HEK293T (cell line): Measurements from ENCODE around the gene CLK4.

ENCODE experiments used
- CTCF ChIA-PET: fragments of 350-600 bp; formaldehyde crosslinking; extraction: SDS; loops from one replicate; lab custom pipeline; 2021; ENCODE audit warnings: antibody characterized with exemption, inconsistent platforms; lab: Yijun Ruan, JAX
- POLR2A ChIA-PET: fragments of 350-600 bp; formaldehyde crosslinking; extraction: SDS; loops from one replicate; lab custom pipeline; 2020; ENCODE audit warnings: antibody characterized with exemption, inconsistent platforms; lab: Yijun Ruan, JAX
- DNase-seq: peaks from one replicate; pipeline ENCODE4 v3.0.0; 2012; ENCODE audit warnings: mixed read lengths; ENCODE audit errors: extremely low spot score
- ARNT ChIP-seq: fragments of 450-650 bp; IDR thresholded peaks from 2 replicates; pipeline ENCODE4 v1.6.1; 2017; ENCODE audit warnings: mild to moderate bottlenecking
- BHLHE40 ChIP-seq: fragments of 450-650 bp; IDR thresholded peaks from 2 replicates; pipeline ENCODE4 v1.6.1; 2016; ENCODE audit warnings: mild to moderate bottlenecking, moderate library complexity, borderline replicate concordance
- CTBP1 ChIP-seq: fragments of 450-650 bp; IDR thresholded peaks from 2 replicates; pipeline ENCODE4 v1.6.1; 2016; ENCODE audit warnings: borderline replicate concordance
- ELF4 ChIP-seq: fragments of 450-650 bp; IDR thresholded peaks from 2 replicates; pipeline ENCODE4 v1.6.1; 2017; ENCODE audit warnings: antibody characterized with exemption
- FOXA1 ChIP-seq: fragments of 450-650 bp; IDR thresholded peaks from 2 replicates; pipeline ENCODE4 v1.6.1; 2016; ENCODE audit warnings: mild to moderate bottlenecking
- FOXK2 ChIP-seq: fragments of 450-650 bp; IDR thresholded peaks from 2 replicates; pipeline ENCODE4 v1.6.1; 2016; ENCODE audit warnings: mild to moderate bottlenecking
- FOXM1 ChIP-seq: fragments of 450-650 bp; IDR thresholded peaks from 2 replicates; pipeline ENCODE4 v1.6.1; 2017; ENCODE audit warnings: mild to moderate bottlenecking, borderline replicate concordance
- HDGF ChIP-seq: fragments of 450-650 bp; IDR thresholded peaks from 2 replicates; pipeline ENCODE4 v1.6.1; 2017; ENCODE audit warnings: antibody characterized with exemption, borderline replicate concordance
- L3MBTL2 ChIP-seq: fragments of 450-650 bp; conservative IDR thresholded peaks from 2 replicates; pipeline ENCODE4 v1.6.1; 2016; ENCODE audit warnings: mild to moderate bottlenecking
- LEF1 ChIP-seq: fragments of 450-650 bp; IDR thresholded peaks from 2 replicates; pipeline ENCODE4 v1.6.1; 2017; ENCODE audit warnings: mild to moderate bottlenecking, borderline replicate concordance
- NFRKB ChIP-seq: fragments of 450-650 bp; IDR thresholded peaks from 2 replicates; pipeline ENCODE4 v1.6.1; 2016; ENCODE audit warnings: mild to moderate bottlenecking, moderate library complexity
- SP1 ChIP-seq: fragments of 450-650 bp; IDR thresholded peaks from 2 replicates; pipeline ENCODE4 v1.6.1; 2017
- SUZ12 ChIP-seq: fragments of 450-650 bp; IDR thresholded peaks from 2 replicates; pipeline ENCODE4 v1.6.1; 2016; ENCODE audit warnings: mild to moderate bottlenecking
- TARDBP ChIP-seq: fragments of 450-650 bp; IDR thresholded peaks from 2 replicates; pipeline ENCODE4 v1.6.1; 2016
- ZNF384 ChIP-seq: fragments of 450-650 bp; IDR thresholded peaks from 2 replicates; pipeline ENCODE4 v1.6.1; 2016
- TF ChIP-seq, protein P1 (sequence below): fragments of 450-650 bp; IDR thresholded peaks from 2 replicates; pipeline ENCODE4 v1.6.1; 2016

Gene CLK4

DNA sequence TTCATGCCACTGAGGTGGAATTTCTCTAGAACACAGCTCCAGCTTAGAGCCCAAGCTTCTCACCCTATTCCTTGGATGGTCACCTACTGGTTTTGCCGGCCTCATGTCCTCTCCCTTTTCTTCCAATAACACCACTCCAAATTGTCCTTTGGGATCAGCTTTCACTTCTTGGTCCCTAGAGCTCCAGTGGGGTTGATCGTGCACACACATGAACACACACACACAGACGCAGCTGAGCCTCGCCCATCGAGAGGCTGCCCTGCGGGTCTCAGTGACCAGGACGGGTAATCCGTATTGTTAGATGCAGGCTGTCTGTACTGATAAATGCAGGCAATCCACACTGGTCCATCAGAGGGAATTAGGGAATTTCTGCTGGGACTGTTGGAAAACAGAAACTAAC is 43.6 kb downstream of the CLK4 start:
- ChIA-PET CTCF (no interaction called here), POLR2A (no interaction called here)
- no peak for DNase-seq
- TF ChIP-seq BHLHE40 (no peak), FOXK2 (no peak), CTBP1 (no peak), LEF1 (no peak), FOXA1 (no peak), ARNT (no peak)

DNA sequence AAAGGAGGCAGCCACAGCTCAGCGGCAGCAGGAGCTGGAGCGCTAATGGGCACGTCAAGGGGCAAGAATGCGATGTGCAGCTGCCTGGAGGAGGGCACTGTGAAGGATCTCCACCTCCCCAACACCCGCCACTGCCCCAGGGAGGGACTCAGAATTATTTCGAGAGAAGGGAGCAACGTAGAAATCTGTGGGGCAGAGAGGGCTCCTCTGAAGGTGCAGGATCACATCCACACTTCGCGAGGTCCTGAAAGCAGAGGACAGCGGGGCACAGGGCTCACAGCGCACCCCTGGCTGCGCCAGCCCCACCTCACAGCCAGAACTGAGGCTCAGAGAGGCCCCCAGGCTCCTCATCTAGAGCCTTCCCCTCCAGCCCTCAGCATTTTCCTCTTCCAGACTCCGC is 44.6 kb downstream of the CLK4 start:
- ChIA-PET CTCF (no interaction called here), POLR2A (no interaction called here)
- no peak for TF ChIP-seq ZNF384
- no peak for TF ChIP-seq ARNT
- TF ChIP-seq L3MBTL2: no peak
- TF ChIP-seq SUZ12: no peak
- no peak for TF ChIP-seq LEF1
- TF ChIP-seq, protein P1, sequence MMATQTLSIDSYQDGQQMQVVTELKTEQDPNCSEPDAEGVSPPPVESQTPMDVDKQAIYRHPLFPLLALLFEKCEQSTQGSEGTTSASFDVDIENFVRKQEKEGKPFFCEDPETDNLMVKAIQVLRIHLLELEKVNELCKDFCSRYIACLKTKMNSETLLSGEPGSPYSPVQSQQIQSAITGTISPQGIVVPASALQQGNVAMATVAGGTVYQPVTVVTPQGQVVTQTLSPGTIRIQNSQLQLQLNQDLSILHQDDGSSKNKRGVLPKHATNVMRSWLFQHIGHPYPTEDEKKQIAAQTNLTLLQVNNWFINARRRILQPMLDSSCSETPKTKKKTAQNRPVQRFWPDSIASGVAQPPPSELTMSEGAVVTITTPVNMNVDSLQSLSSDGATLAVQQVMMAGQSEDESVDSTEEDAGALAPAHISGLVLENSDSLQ: no peak
- TF ChIP-seq NFRKB: no peak
- no peak for TF ChIP-seq TARDBP
- no peak for TF ChIP-seq ELF4
- no peak for TF ChIP-seq BHLHE40
- TF ChIP-seq HDGF: no peak
- TF ChIP-seq FOXK2: no peak
- no peak for TF ChIP-seq CTBP1
- no peak for TF ChIP-seq FOXM1
- TF ChIP-seq FOXA1: no peak
- no peak for TF ChIP-seq SP1
- no peak for DNase-seq

DNA sequence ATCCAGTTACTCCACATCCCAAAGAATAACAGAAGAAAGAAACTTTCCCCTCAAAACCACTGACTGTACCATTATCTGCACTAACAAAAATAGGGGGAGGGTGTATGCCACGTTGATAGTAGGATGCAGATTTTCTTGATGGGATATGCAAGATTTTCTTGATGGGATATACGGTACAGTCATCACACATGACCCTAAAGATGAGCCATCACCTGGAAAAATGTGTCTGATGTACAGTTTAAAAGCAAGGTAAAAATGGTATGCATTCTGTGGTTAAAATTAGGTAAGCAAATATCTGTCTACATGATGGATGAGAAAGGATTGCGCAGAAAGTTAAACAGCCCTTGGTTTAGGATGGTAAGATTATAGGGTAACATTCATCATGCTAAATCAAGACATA is 45.2 kb downstream of the CLK4 start:
- CTCF ChIA-PET: interaction anchor here (0.7 kb wide), 1 partner anchor 20 kb away, joined by 5 read pairs; no protein-coding TSS in a partner anchor
- DNase-seq: no peak
- POLR2A ChIA-PET: no interaction called here
- TF ChIP-seq, protein P1: no peak
- TF ChIP-seq ARNT: no peak
- no peak for TF ChIP-seq ELF4
- TF ChIP-seq FOXK2: no peak
- TF ChIP-seq ZNF384: no peak
- TF ChIP-seq CTBP1: no peak
- TF ChIP-seq LEF1: no peak
- no peak for TF ChIP-seq L3MBTL2
- no peak for TF ChIP-seq SP1
- no peak for TF ChIP-seq TARDBP
- no peak for TF ChIP-seq HDGF
- no peak for TF ChIP-seq FOXM1
- TF ChIP-seq NFRKB: no peak
- no peak for TF ChIP-seq BHLHE40

DNA sequence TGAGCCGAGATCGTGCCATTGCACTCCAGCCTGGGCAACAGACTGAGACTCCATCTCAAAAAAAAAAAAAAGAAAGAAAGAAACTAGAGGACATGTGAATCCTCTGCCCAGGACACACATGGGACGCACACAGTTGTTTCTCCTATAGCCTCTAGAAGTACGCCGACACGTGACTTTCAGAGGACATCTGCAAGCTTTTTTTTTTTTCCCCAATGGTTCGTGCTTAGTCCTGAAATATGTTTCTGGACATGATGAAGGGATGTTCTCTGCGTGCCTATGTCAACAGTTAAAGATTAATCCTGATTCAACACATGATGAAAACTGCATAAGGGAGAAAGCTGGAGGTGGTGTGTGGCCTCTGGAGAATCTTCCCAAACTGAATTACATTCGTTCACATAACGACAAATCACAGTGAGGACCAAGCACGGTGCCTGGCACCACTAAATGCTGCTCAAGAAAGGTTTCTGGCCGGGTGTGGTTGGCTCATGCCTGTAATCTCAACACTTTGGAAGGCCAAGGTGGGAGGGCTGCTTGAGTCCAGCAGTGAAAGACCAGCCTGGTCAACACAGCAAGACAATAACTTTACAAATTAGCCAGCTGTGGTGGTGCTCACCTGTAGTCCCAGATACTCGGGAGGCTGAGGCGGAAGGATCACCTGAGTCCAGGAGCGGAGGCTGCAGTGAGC is 46.4 kb downstream of the CLK4 start:
- POLR2A ChIA-PET: no interaction called here
- TF ChIP-seq L3MBTL2 (no peak), HDGF (no peak), ELF4 (no peak), SUZ12 (no peak), SP1 (no peak), FOXM1 (no peak), LEF1 (no peak)
- CTCF ChIA-PET: interaction anchor here (1.2 kb wide), 1 partner anchor 9 kb away, joined by 3 read pairs; the partner anchor contains the start of gene COL23A1
- DNase-seq: no peak

DNA sequence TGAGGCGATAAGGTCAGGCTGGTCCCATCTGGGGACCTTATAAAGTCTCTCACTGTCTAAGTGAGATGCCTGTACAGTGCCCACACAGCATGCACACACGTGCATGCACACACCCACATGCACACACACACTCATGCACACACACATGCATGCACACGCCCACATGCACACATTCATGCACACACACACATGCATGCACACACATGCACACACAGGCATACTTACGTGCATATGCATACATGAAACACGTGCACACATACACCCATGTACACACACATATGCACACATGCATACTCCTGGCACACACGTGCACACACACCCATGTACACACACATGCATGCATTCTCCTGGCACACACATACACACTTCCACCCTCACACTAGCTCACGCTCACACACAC is 48.9 kb downstream of the CLK4 start:
- TF ChIP-seq LEF1 (no peak), TARDBP (no peak), BHLHE40 (no peak), FOXK2 (no peak), ZNF384 (no peak), L3MBTL2 (no peak), HDGF (no peak), CTBP1 (no peak)
- TF ChIP-seq, protein P1: no peak
- POLR2A ChIA-PET: no interaction called here
- CTCF ChIA-PET: no interaction called here
- no peak for DNase-seq

DNA sequence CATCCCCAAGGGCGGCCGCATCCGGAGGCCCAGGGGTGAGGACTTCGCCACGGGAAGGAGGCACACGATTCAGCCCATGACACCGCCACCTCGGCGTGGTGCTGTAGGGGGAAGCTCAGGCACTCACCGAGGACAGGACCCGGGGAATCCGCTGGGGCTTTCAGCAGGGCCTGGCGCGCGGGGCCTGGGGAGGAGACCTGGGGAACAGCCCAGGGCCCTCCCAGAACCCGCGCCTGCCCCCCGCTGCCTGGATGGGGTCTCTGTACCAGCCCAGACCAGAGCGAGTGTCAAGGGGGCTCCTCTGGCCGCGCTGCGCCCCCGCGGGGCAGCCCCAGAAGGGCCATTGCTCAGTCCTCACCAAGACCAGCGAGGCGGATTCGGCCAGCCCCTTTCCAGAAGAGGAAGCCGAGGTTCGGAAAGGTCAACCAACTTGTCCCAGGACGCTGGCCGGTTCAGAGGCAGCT is 49.4 kb downstream of the CLK4 start:
- TF ChIP-seq FOXK2 (no peak), FOXM1 (no peak), LEF1 (no peak), L3MBTL2 (no peak), HDGF (no peak), FOXA1 (no peak), NFRKB (no peak), SP1 (no peak), ARNT (no peak), ZNF384 (no peak), ELF4 (no peak), CTBP1 (no peak), BHLHE40 (no peak), TARDBP (no peak), SUZ12 (no peak)
- TF ChIP-seq, protein P1: no peak
- ChIA-PET CTCF (no interaction called here), POLR2A (no interaction called here)
- no peak for DNase-seq
